T-cell (primary cell): ENCODE measurements around the gene BICD1. TPM values are rescaled to one million over a fixed set of nuclear protein-coding genes. Genes with fewer than 3 reads are reported as not detected.

ENCODE experiments used
- ATAC-seq, 4 experiments: fragments of 200-7000 bp in 3 of 4; fragments of 150-1000 bp in 1 of 4; cut with Tn5 transposase; replicated peaks in 1 of 4; 1 replicate in 3 of 4; 2 replicates in 1 of 4; pipeline ENCODE4 v1.10.0; 2021; ENCODE audit warnings: moderate library complexity in 3 of 4, mild to moderate bottlenecking in 2 of 4, moderate number of reproducible peaks in 1 of 4
- CTCF ChIA-PET, 2 donors: fragments of 300-600 bp; sonication (Branson Sonifier 250); formaldehyde crosslinking; loops; one replicate each; lab custom pipeline; 2022; ENCODE audit warnings: antibody characterized with exemption in 2 of 2; lab: Charles Lee
- POLR2A ChIA-PET, 2 donors: fragments of 300-600 bp; sonication (Branson Sonifier 250); formaldehyde crosslinking; loops; one replicate each; lab custom pipeline; 2022; ENCODE audit warnings: antibody characterized with exemption in 2 of 2; lab: Charles Lee
- DNase-seq, 35 experiments: peaks; one replicate each; pipeline versions ENCODE4 v3.0.0 to v3.0.0-alpha.2; 2013 to 2023
- H3K27ac ChIP-seq: one replicate; pipeline ENCODE4 v1.5.1; 2013; ENCODE audit warnings: low read length
- H3K27me3 ChIP-seq, 2 experiments: replicated peaks in 1 of 2; 1 replicate in 1 of 2; 2 replicates in 1 of 2; pipeline versions ENCODE4 v1.6.1 to v1.7.0; 2013; ENCODE audit warnings: low read length in 1 of 2, mixed read lengths in 1 of 2; ENCODE audit not compliant: control insufficient read depth in 2 of 2, insufficient read depth in 2 of 2; ENCODE audit errors: extremely low read depth in 1 of 2
- H3K36me3 ChIP-seq, 2 donors: 1 replicate in 1 of 2; 2 replicates in 1 of 2; pipeline versions ENCODE4 v1.6.1 to v1.7.0; 2013; ENCODE audit warnings: low read length in 1 of 2; ENCODE audit not compliant: control insufficient read depth in 2 of 2, insufficient read depth in 1 of 2; ENCODE audit errors: extremely low read depth in 1 of 2
- H3K4me1 ChIP-seq, 2 experiments: 1 replicate in 1 of 2; 2 replicates in 1 of 2; pipeline versions ENCODE4 v1.6.1 to v1.7.0; 2013; ENCODE audit warnings: low read length in 2 of 2, mixed read lengths in 1 of 2; ENCODE audit not compliant: insufficient read depth in 2 of 2, control insufficient read depth in 1 of 2; ENCODE audit errors: extremely low read depth in 1 of 2
- H3K4me3 ChIP-seq, 2 donors: 1 replicate in 1 of 2; 2 replicates in 1 of 2; pipeline versions ENCODE4 v1.5.1 to v1.7.0; 2013; ENCODE audit warnings: mild to moderate bottlenecking in 2 of 2, low read length in 1 of 2, moderate library complexity in 1 of 2; ENCODE audit not compliant: control insufficient read depth in 1 of 2; ENCODE audit errors: extremely low read depth in 1 of 2
- H3K9me3 ChIP-seq: 2 replicates; pipeline ENCODE4 v1.7.0; 2013
- H3K27ac Mint-ChIP-seq, 2 donors: one replicate each; pipeline ENCODE4 v1.8.0; 2020 to 2021; ENCODE audit warnings: mild to moderate bottlenecking in 2 of 2, mixed read lengths in 2 of 2
- H3K27me3 Mint-ChIP-seq, 2 donors: one replicate each; pipeline ENCODE4 v1.8.0; 2021 to 2022; ENCODE audit warnings: mixed read lengths in 2 of 2
- H3K36me3 Mint-ChIP-seq: one replicate; pipeline ENCODE4 v1.8.0; 2021; ENCODE audit warnings: mixed read lengths
- H3K4me1 Mint-ChIP-seq, 3 donors: one replicate each; pipeline ENCODE4 v1.8.0; 2020 to 2022; ENCODE audit warnings: mixed read lengths in 3 of 3, mild to moderate bottlenecking in 1 of 3
- H3K4me3 Mint-ChIP-seq, 3 donors: one replicate each; pipeline ENCODE4 v1.8.0; 2020 to 2022; ENCODE audit warnings: mild to moderate bottlenecking in 3 of 3, mixed read lengths in 3 of 3, moderate library complexity in 3 of 3
- H3K9me3 Mint-ChIP-seq, 3 donors: one replicate each; pipeline ENCODE4 v1.8.0; 2020 to 2022; ENCODE audit warnings: mixed read lengths in 3 of 3
- WGBS: methylation state at CpG from one replicate; pipeline ENCODE4 v1.1.5; 2013; ENCODE audit warnings: missing lambda C conversion rate; ENCODE audit not compliant: insufficient coverage; 5-methylcytosine and 5-hydroxymethylcytosine counted together
- total RNA-seq, 35 experiments: library from RNA in 6 of 35; stranded (reverse) in 6 of 35; fragments of 120-200 nt in 1 of 35; gene quantifications; one replicate each; pipeline versions ENCODE4 v1.2.1 to v1.2.4 and lab custom pipeline; 2013 to 2026

Gene BICD1
- total RNA-seq, 5 donors from 2014 or later (not counting 1 experiment from before 2014, with no cell fraction given): 17.2 to 19.6 (median 19.1) TPM

DNA sequence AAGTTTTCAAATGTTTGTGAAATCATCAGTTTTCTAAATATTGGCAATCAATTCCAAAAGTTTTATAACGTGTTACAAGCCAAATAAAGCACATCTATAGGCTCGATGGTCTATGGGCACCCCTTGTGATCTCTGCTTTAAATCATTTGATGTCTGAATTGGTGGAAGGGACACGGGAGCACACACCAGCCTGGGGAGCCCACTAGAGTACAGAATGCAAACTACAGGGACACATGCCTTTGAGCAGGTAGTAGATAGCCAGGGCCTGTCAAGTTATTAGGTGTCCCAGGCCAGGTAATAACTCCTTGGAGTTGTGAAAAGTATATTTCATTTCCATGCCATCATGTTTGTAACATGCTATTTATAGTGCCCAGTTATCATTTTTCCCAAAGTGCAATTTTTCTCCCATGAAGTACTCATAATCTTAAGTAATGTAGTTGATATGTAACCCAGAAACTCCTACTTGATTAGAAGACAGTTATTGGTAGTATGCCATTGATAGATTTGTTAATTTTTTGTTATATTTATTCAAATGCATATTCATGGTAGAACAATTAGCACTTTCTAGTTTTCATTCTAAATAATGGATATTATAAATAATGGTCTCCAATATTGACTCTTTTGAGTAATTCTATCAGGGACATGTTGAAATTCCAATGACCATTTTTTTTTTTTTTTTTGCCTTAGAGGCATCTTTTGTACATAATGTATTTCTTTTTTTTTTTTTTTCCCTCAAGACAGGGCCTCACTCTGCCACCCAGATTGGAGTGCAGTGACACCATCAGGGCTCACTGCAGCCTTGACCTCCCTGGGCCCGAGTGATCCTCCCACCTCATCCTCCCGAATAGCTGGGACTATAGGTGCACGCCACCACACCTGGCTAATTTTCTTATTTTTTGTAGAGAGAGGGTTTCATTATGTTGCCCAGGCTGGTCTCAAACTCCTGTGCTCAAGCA lies 195.8 kb downstream of the BICD1 start:
- H3K27ac Mint-ChIP-seq: no peak overlapping the region
- Histone ChIP-seq H3K36me3 (peaks cover 0 to 6% of the 10 kb centered on the region in 2 donors), H3K27ac (no peak overlapping the region), H3K27me3 (no peaks in the 10 kb centered on the region), H3K4me3 (no peak overlapping the region), H3K4me1 (no peaks in the 10 kb centered on the region), H3K9me3 (no peaks in the 10 kb centered on the region)
- 35% methylated on average over 2 of the region's 6 CpGs for WGBS
- H3K4me1 Mint-ChIP-seq: peaks cover 0 to 6% (median 4%) of the 10 kb centered on the region in 3 donors
- H3K9me3 Mint-ChIP-seq: no peaks in the 10 kb centered on the region
- ChIA-PET POLR2A (interaction anchor here in 1 of 2 donors (0.6 kb wide), 1 partner anchor 11 kb away, joined by 5 read pairs; no protein-coding TSS in a partner anchor), CTCF (interaction anchor here in 1 of 2 donors (0.7 kb wide), 1 partner anchor 656 kb away, joined by 4 read pairs; no protein-coding TSS in a partner anchor)
- DNase-seq (peak in 8 of 35 experiments; percentile 1 to 9 (median 3)), ATAC-seq (peak in 2 of 4 experiments; percentile 62 to 64)
- no peak overlapping the region for H3K4me3 Mint-ChIP-seq
- no peaks in the 10 kb centered on the region for H3K27me3 Mint-ChIP-seq
- no peaks in the 10 kb centered on the region for H3K36me3 Mint-ChIP-seq

DNA sequence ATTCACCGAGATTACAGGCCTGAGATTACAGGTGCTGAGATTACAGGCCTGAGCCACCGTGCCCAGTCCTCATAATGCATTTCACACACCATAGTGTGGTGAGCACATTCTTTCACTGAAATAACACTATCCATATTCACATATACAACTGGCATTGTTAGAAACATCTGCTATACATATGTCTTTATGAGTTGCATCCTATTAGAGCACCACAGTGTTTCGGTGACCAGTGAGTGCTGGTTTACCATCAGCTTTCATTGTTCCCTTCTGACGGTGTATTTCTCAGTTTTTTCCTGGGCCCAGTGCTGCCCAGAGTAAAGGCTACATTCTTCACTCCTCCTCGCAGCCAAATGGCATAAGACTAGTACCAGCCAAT lies 196.5 kb downstream of the BICD1 start:
- H3K9me3 ChIP-seq: no peaks in the 10 kb centered on the region
- 100% methylated on average over 1 of the region's 5 CpGs for WGBS
- peaks cover 0 to 7% of the 10 kb centered on the region in 2 donors for H3K36me3 ChIP-seq

DNA sequence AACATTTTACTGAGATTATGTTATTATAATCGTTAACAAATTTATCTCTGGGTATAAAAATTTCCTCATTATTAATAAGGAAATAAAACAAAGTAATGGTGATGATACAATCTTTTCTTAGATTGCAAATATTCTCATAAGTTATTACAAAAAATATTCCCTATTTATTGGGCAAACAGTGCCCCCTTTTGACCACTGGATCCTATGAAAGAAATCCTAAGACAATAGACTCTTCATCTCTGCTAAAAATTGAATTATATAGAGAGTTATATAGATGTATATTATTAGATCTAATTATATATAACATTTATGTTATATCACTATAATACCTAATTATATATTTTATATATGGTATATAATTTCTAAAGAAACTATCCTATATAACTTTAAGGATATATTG lies 198.5 kb downstream of the BICD1 start:
- WGBS: no CpG with 5 or more reads among the region's 1 CpG
- no peak for ATAC-seq
- CTCF ChIA-PET: interaction anchor here in 1 of 2 donors (0.5 kb wide), 1 partner anchor 889 kb away, joined by 3 read pairs; no protein-coding TSS in a partner anchor

More for the DNA sequence above, 196.5 kb downstream of the BICD1 start:
- ATAC-seq (no peak), DNase-seq (no peak)
- CTCF ChIA-PET: interaction anchor here in 1 of 2 donors (0.7 kb wide), 1 partner anchor 657 kb away, joined by 4 read pairs; no protein-coding TSS in a partner anchor
- POLR2A ChIA-PET: interaction anchor here in 1 of 2 donors (0.6 kb wide), 1 partner anchor 12 kb away, joined by 5 read pairs; no protein-coding TSS in a partner anchor
- no peaks in the 10 kb centered on the region for H3K27me3 ChIP-seq
- Mint-ChIP-seq H3K4me1 (peaks cover 0 to 6% (median 4%) of the 10 kb centered on the region in 3 donors), H3K27ac (no peak overlapping the region), H3K36me3 (no peaks in the 10 kb centered on the region), H3K9me3 (no peaks in the 10 kb centered on the region), H3K4me3 (no peak overlapping the region), H3K27me3 (no peaks in the 10 kb centered on the region)
- no peaks in the 10 kb centered on the region for H3K4me1 ChIP-seq
- H3K4me3 ChIP-seq: no peak overlapping the region
- H3K27ac ChIP-seq: no peak overlapping the region

DNA sequence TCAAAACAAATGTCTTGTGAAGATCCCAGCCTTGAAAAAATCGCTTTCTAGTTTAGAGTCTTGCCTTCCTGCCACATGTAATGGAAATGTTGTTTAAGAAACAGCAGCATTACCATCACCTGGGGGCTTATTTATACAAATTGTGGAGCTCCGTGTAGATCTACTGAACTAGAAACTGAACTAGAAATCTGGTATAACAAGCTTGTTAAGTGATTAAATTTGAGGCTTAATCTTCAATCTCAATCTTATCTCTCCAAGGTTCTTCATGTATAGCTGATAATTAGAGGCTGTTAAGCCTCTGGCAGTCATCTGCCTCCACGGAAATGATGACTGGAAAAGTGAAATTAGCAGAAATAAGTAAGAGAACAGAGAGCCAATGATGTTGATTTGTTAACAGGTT lies 200.7 kb downstream of the BICD1 start:
- DNase-seq (no peak), ATAC-seq (no peak)
- H3K4me1 Mint-ChIP-seq: peaks cover 2 to 11% (median 11%) of the 10 kb centered on the region in 3 donors
- peaks cover 0 to 3% of the 10 kb centered on the region in 2 experiments for H3K4me1 ChIP-seq
- H3K36me3 Mint-ChIP-seq: no peaks in the 10 kb centered on the region
- peaks cover 0 to 7% of the 10 kb centered on the region in 2 donors for H3K36me3 ChIP-seq
- no peak overlapping the region for H3K27ac Mint-ChIP-seq
- H3K4me3 Mint-ChIP-seq: no peak overlapping the region
- no peaks in the 10 kb centered on the region for H3K27me3 ChIP-seq
- H3K9me3 ChIP-seq: no peaks in the 10 kb centered on the region
- CTCF ChIA-PET: interaction anchor here (0.5 to 3.9 kb wide), 8 partner anchors 12 to 657 kb away, joined by 3 to 26 read pairs (median 4); no protein-coding TSS in a partner anchor
- no peak overlapping the region for H3K27ac ChIP-seq
- no peaks in the 10 kb centered on the region for H3K27me3 Mint-ChIP-seq
- H3K4me3 ChIP-seq: no peak overlapping the region
- POLR2A ChIA-PET: interaction anchor here in 1 of 2 donors (0.7 kb wide), 1 partner anchor 654 kb away, joined by 5 read pairs; no protein-coding TSS in a partner anchor
- no CpG with 5 or more reads among the region's 3 CpGs for WGBS
- H3K9me3 Mint-ChIP-seq: no peaks in the 10 kb centered on the region

More for the DNA sequence above, 198.5 kb downstream of the BICD1 start:
- H3K27ac Mint-ChIP-seq: peak overlapping the region in 1 of 2 donors; percentile 11
- peaks cover 0 to 6% (median 3%) of the 10 kb centered on the region in 3 donors for H3K4me1 Mint-ChIP-seq
- H3K4me3 Mint-ChIP-seq: no peak overlapping the region
- H3K27ac ChIP-seq: no peak overlapping the region
- H3K9me3 Mint-ChIP-seq: no peaks in the 10 kb centered on the region
- H3K4me3 ChIP-seq: no peak overlapping the region
- DNase-seq: peak in 3 of 35 experiments; percentile 4 to 69 (median 8)
- H3K9me3 ChIP-seq: no peaks in the 10 kb centered on the region
- peaks cover 0 to 7% of the 10 kb centered on the region in 2 donors for H3K36me3 ChIP-seq
- no peaks in the 10 kb centered on the region for H3K27me3 Mint-ChIP-seq
- no peaks in the 10 kb centered on the region for H3K4me1 ChIP-seq
- POLR2A ChIA-PET: no interaction called here
- no peaks in the 10 kb centered on the region for H3K27me3 ChIP-seq
- H3K36me3 Mint-ChIP-seq: no peaks in the 10 kb centered on the region

DNA sequence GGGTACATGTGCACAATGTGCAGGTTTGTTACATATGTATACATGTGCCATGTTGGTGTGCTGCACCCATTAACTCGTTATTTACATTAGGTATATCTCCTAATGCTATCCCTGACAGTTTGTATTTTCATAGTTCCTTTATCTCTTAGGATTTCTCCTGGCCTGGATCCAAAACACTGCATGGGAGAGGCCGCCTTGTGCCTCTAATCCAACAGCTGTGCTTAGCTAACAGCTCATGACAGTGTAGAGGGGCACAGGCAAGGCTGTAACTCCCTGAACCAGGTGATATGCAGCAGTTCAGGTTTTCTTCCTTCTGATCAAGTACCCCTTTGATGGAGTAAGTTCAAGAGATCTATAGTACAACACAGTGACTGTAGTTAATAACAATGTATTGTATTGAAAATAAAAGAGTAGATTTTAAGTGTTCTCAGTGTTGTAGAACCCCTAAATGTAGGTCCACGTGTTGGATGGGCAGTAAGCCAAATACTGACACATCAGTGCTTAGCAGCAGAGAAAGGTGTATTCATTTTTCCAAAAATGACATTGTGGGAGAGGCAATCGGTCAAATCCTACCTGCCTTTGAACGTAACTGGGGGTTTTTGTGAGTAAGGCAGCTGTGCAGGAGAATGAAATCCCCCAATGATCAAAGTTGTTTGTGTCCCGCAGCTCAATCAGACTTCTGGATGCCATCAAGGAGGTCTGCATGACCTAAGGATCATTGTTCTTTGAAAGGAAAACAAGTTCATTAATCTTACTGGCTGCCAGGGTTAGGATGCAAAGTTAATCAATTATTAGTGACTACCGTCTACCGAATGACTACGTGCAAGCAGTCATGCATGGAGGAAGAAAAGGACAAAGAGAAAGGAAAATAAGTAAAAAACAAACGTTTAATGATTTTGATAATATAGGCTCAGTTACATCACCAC lies 203.4 kb downstream of the BICD1 start:
- no peak for ATAC-seq
- POLR2A ChIA-PET: no interaction called here

More for the DNA sequence above, 203.4 kb downstream of the BICD1 start:
- Histone ChIP-seq H3K4me1 (peaks cover 0 to 3% of the 10 kb centered on the region in 2 experiments), H3K9me3 (no peaks in the 10 kb centered on the region), H3K36me3 (peaks cover 0 to 7% of the 10 kb centered on the region in 2 donors), H3K4me3 (no peak overlapping the region), H3K27me3 (no peaks in the 10 kb centered on the region), H3K27ac (no peak overlapping the region)
- CTCF ChIA-PET: interaction anchor here (0.5 to 3.9 kb wide), 6 partner anchors 13 to 907 kb away, joined by 3 to 26 read pairs (median 4); no protein-coding TSS in a partner anchor
- DNase-seq: no peak
- Mint-ChIP-seq H3K36me3 (no peaks in the 10 kb centered on the region), H3K4me3 (no peak overlapping the region), H3K4me1 (peaks cover 2 to 11% (median 8%) of the 10 kb centered on the region in 3 donors), H3K27me3 (no peaks in the 10 kb centered on the region), H3K27ac (no peak overlapping the region), H3K9me3 (no peaks in the 10 kb centered on the region)
- WGBS: 92% methylated on average over 7 of the region's 10 CpGs
